Measurements from ENCODE around the gene MICAL3. TPM values are rescaled to one million over a fixed set of nuclear protein-coding genes. Genes with fewer than 3 reads are reported as not detected.

Gene MICAL3
- total RNA-seq, 4 donors from 2014 or later = 30.4 to 57.1 (median 37.7) TPM

DNA sequence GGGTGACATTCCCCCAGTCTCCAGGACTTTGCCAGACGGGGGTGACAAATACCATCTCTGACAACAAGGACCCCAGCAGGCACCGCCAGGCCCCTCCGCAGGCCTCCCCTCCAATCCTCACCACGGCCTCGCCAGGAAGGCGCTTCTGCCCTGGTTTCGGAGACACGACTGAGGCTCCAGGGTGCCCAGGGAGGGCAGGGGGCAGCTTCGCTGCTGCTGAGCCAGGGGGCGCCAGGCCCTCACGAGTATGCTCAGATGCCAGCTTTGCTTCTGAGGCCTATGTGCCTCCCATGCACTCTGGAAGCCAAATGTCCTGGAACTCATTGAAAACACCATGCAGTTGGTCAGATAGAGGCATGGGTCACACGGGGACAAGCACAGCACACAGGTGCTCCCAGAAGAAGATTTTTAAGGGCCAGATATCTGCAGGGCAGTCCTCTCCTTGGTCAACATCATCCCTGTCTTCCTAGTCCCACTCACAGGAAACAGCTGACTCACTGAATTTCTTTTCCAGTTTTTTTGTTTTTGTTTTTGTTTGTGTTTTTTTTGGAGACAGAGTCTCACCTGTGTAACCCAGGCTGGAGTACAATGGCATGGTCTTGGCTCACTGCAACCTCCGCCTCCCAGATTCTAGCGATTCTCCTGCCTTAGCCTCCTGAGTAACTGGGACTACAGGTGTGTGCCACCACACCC is 270.0 kb downstream of the MICAL3 start:
- no peaks in the 10 kb centered on the region for H3K36me3 ChIP-seq
- no peaks in the 10 kb centered on the region for H3K9me3 ChIP-seq
- TF ChIP-seq EP300 (IDR thresholded peaks at IDR 0.05) (no peak), POLR2A (IDR thresholded peaks at IDR 0.05) (no peak), CTCF (IDR thresholded peaks at IDR 0.05) (no peak), POLR2AphosphoS5 (IDR thresholded peaks at IDR 0.05) (no peak)
- 94% methylated on average over 8 of the region's 14 CpGs for WGBS
- no peak overlapping the region for H3K27ac ChIP-seq
- no peak overlapping the region for H3K4me3 ChIP-seq
- no peaks in the 10 kb centered on the region for H3K4me1 ChIP-seq
- DNase-seq (ENCODE audit: low spot score in 2 of 2) = no peak
- H3K27me3 ChIP-seq = no peaks in the 10 kb centered on the region

- H3K36me3 ChIP-seq = no peaks in the 10 kb centered on the region
- H3K4me1 ChIP-seq = no peaks in the 10 kb centered on the region
- no peak overlapping the region for H3K27ac ChIP-seq
- H3K4me3 ChIP-seq = no peak overlapping the region
- H3K9me3 ChIP-seq = no peaks in the 10 kb centered on the region
- no peak for DNase-seq (ENCODE audit: low spot score in 2 of 2)
- no peaks in the 10 kb centered on the region for H3K27me3 ChIP-seq
- 66% methylated on average over 8 of the region's 13 CpGs for WGBS
- TF ChIP-seq EP300 (IDR thresholded peaks at IDR 0.05) (no peak), POLR2A (IDR thresholded peaks at IDR 0.05) (no peak), POLR2AphosphoS5 (IDR thresholded peaks at IDR 0.05) (no peak), CTCF (IDR thresholded peaks at IDR 0.05) (no peak)
Measured at GRCh38 chr22:17753401-17753989, 270.9 kb downstream of the MICAL3 start.

GRCh38 chr22:17751596-17751995 is 272.8 kb downstream of the MICAL3 start:
- Histone ChIP-seq H3K27me3 (no peaks in the 10 kb centered on the region), H3K27ac (no peak overlapping the region), H3K9me3 (no peaks in the 10 kb centered on the region), H3K4me3 (no peak overlapping the region), H3K36me3 (no peaks in the 10 kb centered on the region), H3K4me1 (no peaks in the 10 kb centered on the region)
- DNase-seq (ENCODE audit: low spot score in 2 of 2) = no peak
- WGBS = 83% methylated on average over 5 of the region's 6 CpGs
- no peak for TF ChIP-seq POLR2AphosphoS5 (IDR thresholded peaks at IDR 0.05)
- TF ChIP-seq EP300 (IDR thresholded peaks at IDR 0.05) = no peak
- no peak for TF ChIP-seq POLR2A (IDR thresholded peaks at IDR 0.05)
- TF ChIP-seq CTCF (IDR thresholded peaks at IDR 0.05) = no peak

GRCh38 chr22:17749605-17750395 is 274.6 kb downstream of the MICAL3 start:
- TF ChIP-seq EP300 (IDR thresholded peaks at IDR 0.05) = no peak
- no peaks in the 10 kb centered on the region for H3K36me3 ChIP-seq
- DNase-seq (ENCODE audit: low spot score in 2 of 2) = no peak
- WGBS = 87% methylated on average over 34 of the region's 35 CpGs
- no peaks in the 10 kb centered on the region for H3K4me1 ChIP-seq
- no peaks in the 10 kb centered on the region for H3K9me3 ChIP-seq
- H3K27ac ChIP-seq = no peak overlapping the region
- H3K27me3 ChIP-seq = no peaks in the 10 kb centered on the region
- no peak overlapping the region for H3K4me3 ChIP-seq

- no peak overlapping the region for H3K4me3 ChIP-seq
- WGBS = 76% methylated on average over 40 of the region's 40 CpGs
- TF ChIP-seq EP300 (IDR thresholded peaks at IDR 0.05) (no peak), POLR2A (IDR thresholded peaks at IDR 0.05) (no peak), POLR2AphosphoS5 (IDR thresholded peaks at IDR 0.05) (no peak), CTCF (IDR thresholded peaks at IDR 0.05) (no peak)
Measured at GRCh38 chr22:17748555-17749353, 275.6 kb downstream of the MICAL3 start.

More at GRCh38 chr22:17748555-17749353, 275.6 kb downstream of the MICAL3 start:
- no peak overlapping the region for H3K27ac ChIP-seq
- no peaks in the 10 kb centered on the region for H3K27me3 ChIP-seq
- no peak for DNase-seq (ENCODE audit: low spot score in 2 of 2)
- H3K9me3 ChIP-seq = no peaks in the 10 kb centered on the region
- H3K4me1 ChIP-seq = peaks cover 10% of the 10 kb centered on the region
- no peaks in the 10 kb centered on the region for H3K36me3 ChIP-seq

All from suprapubic skin (tissue), 4 donors.